Caki2 (cell line): ENCODE data around the gene SYNGR3. TPM values are rescaled to one million over a fixed set of nuclear protein-coding genes. Genes with fewer than 3 reads are reported as not detected.

Experiments used
- DNase-seq: peaks from one replicate; pipeline ENCODE4 v3.0.0-alpha.2; 2015; ENCODE audit warnings: low read depth
- in situ Hi-C: cut with HindIII; loops from 2 replicates; pipeline ENCODE4 v1.10.0; 2016; ENCODE audit warnings: low sequenced_read_pairs, low pct_unique_long_range_greater_than_20kb, mixed read lengths
- total RNA-seq: library from RNA; depleted of rRNA; stranded (reverse); fragments of >200 nt; shearing (Covaris generic); gene quantifications from 2 replicates; pipeline ENCODE4 v1.2.3, GENCODE V29; 2014; ENCODE audit warnings: low replicate concordance

SYNGR3 gene
- total RNA-seq, 1 experiment from 2014 or later = 44.9 TPM

GRCh38 chr16:1984347-1985225, 5.2 kb upstream of the SYNGR3 start:
- in situ Hi-C loops = no loop called here
- no peak for DNase-seq

- no peak for DNase-seq
Observed at GRCh38 chr16:1985466-1986150, 4.2 kb upstream of the SYNGR3 start.

GRCh38 chr16:1987198-1987597, 2.6 kb upstream of the SYNGR3 start:
- DNase-seq = no peak
- in situ Hi-C loops = no loop called here

More at GRCh38 chr16:1985466-1986150, 4.2 kb upstream of the SYNGR3 start:
- in situ Hi-C loops = no loop called here

- in situ Hi-C loops = no loop called here
- no peak for DNase-seq
Observed at GRCh38 chr16:1990101-1990350, 256 bp downstream of the SYNGR3 start.

GRCh38 chr16:1990351-1991134, 773 bp downstream of the SYNGR3 start:
- peak; percentile 45 for DNase-seq
- in situ Hi-C loops = no loop called here

GRCh38 chr16:1991135-1991551, 1.4 kb downstream of the SYNGR3 start:
- in situ Hi-C loops = no loop called here
- no peak for DNase-seq

GRCh38 chr16:1991588-1991947, 1.8 kb downstream of the SYNGR3 start:
- in situ Hi-C loops = no loop called here
- DNase-seq = no peak

GRCh38 chr16:1991948-1992703, 2.4 kb downstream of the SYNGR3 start:
- in situ Hi-C loops = no loop called here

GRCh38 chr16:1992704-1993317, 3.0 kb downstream of the SYNGR3 start:
- in situ Hi-C loops = no loop called here
- no peak for DNase-seq

More at GRCh38 chr16:1991948-1992703, 2.4 kb downstream of the SYNGR3 start:
- peak; percentile 78 for DNase-seq

- peak; percentile 82 for DNase-seq
- in situ Hi-C loops = no loop called here
Observed at GRCh38 chr16:1993731-1994131, 4.0 kb downstream of the SYNGR3 start.

- peak; percentile 59 for DNase-seq
- in situ Hi-C loops = no loop called here
Observed at GRCh38 chr16:1997494-1998359, 8.0 kb downstream of the SYNGR3 start.

- in situ Hi-C loops = no loop called here
- DNase-seq = no peak
Observed at GRCh38 chr16:1998360-1998835, 8.6 kb downstream of the SYNGR3 start.

GRCh38 chr16:1998852-1999801, 9.4 kb downstream of the SYNGR3 start:
- in situ Hi-C loops = no loop called here
- DNase-seq = no peak

GRCh38 chr16:1999866-2000514, 10.2 kb downstream of the SYNGR3 start:
- in situ Hi-C loops = no loop called here
- DNase-seq = no peak

- DNase-seq = no peak
- in situ Hi-C loops = no loop called here
Observed at GRCh38 chr16:2001035-2001434, 11.3 kb downstream of the SYNGR3 start.
